CD4-positive, alpha-beta memory T cell (primary cell): ENCODE results near the gene DNAJC22. TPM values are rescaled to one million over a fixed set of nuclear protein-coding genes. Genes with fewer than 3 reads are reported as not detected.

Experiments used
- CTCF ChIA-PET: fragments of 350-600 bp; sonication (Branson Sonifier 250); formaldehyde crosslinking; loops from one replicate; lab custom pipeline; 2021; ENCODE audit warnings: inconsistent platforms; ENCODE audit not compliant: partially characterized antibody; lab: Charles Lee
- POLR2A ChIA-PET: fragments of 350-600 bp; sonication (Branson Sonifier 250); formaldehyde crosslinking; loops from one replicate; lab custom pipeline; 2021; ENCODE audit not compliant: partially characterized antibody; lab: Charles Lee
- DNase-seq, 5 donors: peaks; one replicate each; pipeline versions ENCODE4 v3.0.0 to v3.0.0-alpha.2; 2020 to 2022; ENCODE audit warnings: mixed read lengths in 1 of 5
- H3K27ac ChIP-seq: one replicate; pipeline ENCODE4 v1.7.0; 2013; ENCODE audit warnings: low read depth, low read length
- H3K27me3 ChIP-seq: 2 replicates; pipeline ENCODE4 v1.7.0; 2013; ENCODE audit warnings: mild to moderate bottlenecking, low read length, moderate library complexity; ENCODE audit not compliant: insufficient read depth
- H3K36me3 ChIP-seq: 2 replicates; pipeline ENCODE4 v1.7.0; 2013; ENCODE audit warnings: mild to moderate bottlenecking, low read length, moderate library complexity; ENCODE audit not compliant: insufficient read depth
- H3K4me1 ChIP-seq: 2 replicates; pipeline ENCODE4 v1.7.0; 2013; ENCODE audit warnings: mild to moderate bottlenecking, low read length, moderate library complexity; ENCODE audit not compliant: insufficient read depth
- H3K4me3 ChIP-seq, 2 donors: one replicate each; pipeline ENCODE4 v1.7.0; 2013; ENCODE audit warnings: low read length in 2 of 2, mild to moderate bottlenecking in 1 of 2
- H3K9me3 ChIP-seq, 2 donors: one replicate each; pipeline ENCODE4 v1.7.0; 2013; ENCODE audit warnings: low read length in 2 of 2, control low read depth in 1 of 2; ENCODE audit not compliant: control insufficient read depth in 1 of 2
- H3K27ac Mint-ChIP-seq, 7 donors: one replicate each; pipeline ENCODE4 v1.8.0; 2020 to 2021; ENCODE audit warnings: mixed read lengths in 7 of 7, mild to moderate bottlenecking in 6 of 7, inconsistent platforms in 3 of 7, moderate library complexity in 3 of 7
- H3K27me3 Mint-ChIP-seq, 2 donors: one replicate each; pipeline ENCODE4 v1.8.0; 2020 to 2021; ENCODE audit warnings: mixed read lengths in 2 of 2
- H3K36me3 Mint-ChIP-seq, 2 donors: one replicate each; pipeline ENCODE4 v1.8.0; 2020 to 2021; ENCODE audit warnings: mixed read lengths in 2 of 2, inconsistent platforms in 1 of 2, mild to moderate bottlenecking in 1 of 2
- H3K4me1 Mint-ChIP-seq, 4 donors: one replicate each; pipeline ENCODE4 v1.8.0; 2020 to 2021; ENCODE audit warnings: mixed read lengths in 4 of 4, mild to moderate bottlenecking in 1 of 4
- H3K4me3 Mint-ChIP-seq, 8 donors: one replicate each; pipeline ENCODE4 v1.8.0; 2020 to 2021; ENCODE audit warnings: mixed read lengths in 8 of 8, mild to moderate bottlenecking in 7 of 8, moderate library complexity in 6 of 8, inconsistent platforms in 3 of 8
- H3K9me3 Mint-ChIP-seq, 8 donors: one replicate each; pipeline ENCODE4 v1.8.0; 2020 to 2021; ENCODE audit warnings: mixed read lengths in 8 of 8, mild to moderate bottlenecking in 5 of 8, inconsistent platforms in 3 of 8, moderate library complexity in 1 of 8
- intact Hi-C: fragments of 100-400 bp; cut with micrococcal nuclease; formaldehyde crosslinking; loops from one replicate; pipeline ENCODE4 v1.15.1; 2023
- polyA plus RNA-seq, 2 donors: library from polyadenylated mRNA; unstranded; fragments of 300-500 nt; fragmentation: Illumina TruSeq; gene quantifications; one replicate each; pipeline ENCODE4 v1.2.3, GENCODE V29; 2021
- total RNA-seq, 2 experiments: library from RNA; stranded (reverse); gene quantifications; one replicate each; pipeline ENCODE4 v1.2.3, GENCODE V29; 2021

Gene DNAJC22
- total and polyA plus RNA-seq, 4 experiments from 2014 or later, result not detected

- CTCF ChIA-PET, result interaction anchor here (0.8 to 2.9 kb wide), 19 partner anchors 9 to 234 kb away, joined by 3 to 24 read pairs (median 4); partner anchors contain the start of genes C1QL4, DNAJC22, PRPH and TUBA1B
- peak within 1 kb of the TSS; percentile 51 for H3K27ac ChIP-seq
- H3K9me3 ChIP-seq, result no peaks in the 10 kb centered on the region
- POLR2A ChIA-PET, result interaction anchor here (0.7 to 2.0 kb wide), 16 partner anchors 9 to 457 kb away, joined by 3 to 20 read pairs (median 5); partner anchors contain the start of genes PRPF40B, RND1, SPATS2 and TUBA1A
- no peaks in the 10 kb centered on the region for H3K36me3 ChIP-seq
- no peaks in the 10 kb centered on the region for H3K27me3 ChIP-seq
- H3K9me3 Mint-ChIP-seq, result no peaks in the 10 kb centered on the region
- intact Hi-C loops, result loop anchor here (1.0 kb wide), 3 partner anchors 14 to 134 kb away; partner anchors contain the start of genes C1QL4, SPATS2 and TUBA1A
- no peaks in the 10 kb centered on the region for H3K27me3 Mint-ChIP-seq
- peaks cover 14% of the 10 kb centered on the region for H3K4me1 ChIP-seq
- no peaks in the 10 kb centered on the region for H3K36me3 Mint-ChIP-seq
- peak within 1 kb of the TSS; percentile 54 to 77 for H3K4me3 ChIP-seq
- peaks cover 14 to 24% (median 15%) of the 10 kb centered on the region in 4 donors for H3K4me1 Mint-ChIP-seq
- peak within 1 kb of the TSS; percentile 75 to 96 (median 91) for H3K27ac Mint-ChIP-seq
- peak within 1 kb of the TSS; percentile 92 to 99 (median 96) for H3K4me3 Mint-ChIP-seq
- peak; percentile 97 to 99 (median 97) for DNase-seq
Measured at GRCh38 chr12:49322708-49323523, 23.8 kb upstream of the DNAJC22 start, which contains the start of gene TROAP. TSS of gene TROAP (plus strand) at chr12:49323255. CDS start at chr12:49323609, 354 bp downstream.

- peak overlapping the region; percentile 92 to 99 (median 96) for H3K4me3 Mint-ChIP-seq
- DNase-seq, result peak in 1 of 5 donors; percentile 35
- intact Hi-C loops, result loop anchor here (1.0 kb wide), 2 partner anchors 14 to 44 kb away; partner anchors contain the start of genes C1QL4 and SPATS2
- Histone ChIP-seq H3K36me3 (no peaks in the 10 kb centered on the region), H3K9me3 (no peaks in the 10 kb centered on the region), H3K27me3 (no peaks in the 10 kb centered on the region), H3K4me3 (peak overlapping the region; percentile 54 to 77), H3K4me1 (peaks cover 14% of the 10 kb centered on the region), H3K27ac (peak overlapping the region; percentile 51)
- H3K4me1 Mint-ChIP-seq, result peaks cover 14 to 24% (median 15%) of the 10 kb centered on the region in 4 donors
- H3K9me3 Mint-ChIP-seq, result no peaks in the 10 kb centered on the region
- ChIA-PET CTCF (interaction anchor here (0.8 to 2.9 kb wide), 9 partner anchors 8 to 235 kb away, joined by 3 to 24 read pairs (median 4); partner anchors contain the start of genes C1QL4 and PRPH), POLR2A (interaction anchor here (0.7 to 2.0 kb wide), 12 partner anchors 8 to 458 kb away, joined by 3 to 20 read pairs (median 6); partner anchors contain the start of genes PRPF40B, RND1, SPATS2 and TUBA1A)
- H3K27ac Mint-ChIP-seq, result peak overlapping the region in 6 of 7 donors; percentile 59 to 96 (median 92)
- H3K27me3 Mint-ChIP-seq, result no peaks in the 10 kb centered on the region
- H3K36me3 Mint-ChIP-seq, result no peaks in the 10 kb centered on the region
Measured at GRCh38 chr12:49323524-49324097, 23.1 kb upstream of the DNAJC22 start.

- no peaks in the 10 kb centered on the region for H3K36me3 Mint-ChIP-seq
- H3K27ac Mint-ChIP-seq, result peak overlapping the region in 1 of 7 donors; percentile 65
- intact Hi-C loops, result no loop called here
- no peak overlapping the region for H3K4me3 Mint-ChIP-seq
- Histone ChIP-seq H3K27me3 (no peaks in the 10 kb centered on the region), H3K4me3 (no peak overlapping the region), H3K27ac (no peak overlapping the region), H3K9me3 (no peaks in the 10 kb centered on the region), H3K4me1 (peaks cover 14% of the 10 kb centered on the region), H3K36me3 (no peaks in the 10 kb centered on the region)
- H3K4me1 Mint-ChIP-seq, result peaks cover 13 to 24% (median 15%) of the 10 kb centered on the region in 4 donors
- H3K27me3 Mint-ChIP-seq, result no peaks in the 10 kb centered on the region
- DNase-seq, result peak in 1 of 5 donors; percentile 9
- H3K9me3 Mint-ChIP-seq, result no peaks in the 10 kb centered on the region
- ChIA-PET POLR2A (no interaction called here), CTCF (interaction anchor here (0.5 to 2.8 kb wide), 3 partner anchors 12 to 776 kb away, joined by 3 to 10 read pairs (median 7); partner anchors contain the start of gene C1QL4)
Measured at GRCh38 chr12:49325606-49326005, 21.1 kb upstream of the DNAJC22 start.

- DNase-seq, result no peak
- ChIA-PET POLR2A (no interaction called here), CTCF (no interaction called here)
- no peaks in the 10 kb centered on the region for H3K9me3 Mint-ChIP-seq
- peaks cover 7 to 16% (median 12%) of the 10 kb centered on the region in 4 donors for H3K4me1 Mint-ChIP-seq
- Histone ChIP-seq H3K36me3 (no peaks in the 10 kb centered on the region), H3K4me3 (no peak overlapping the region), H3K4me1 (peaks cover 7% of the 10 kb centered on the region), H3K27ac (no peak overlapping the region), H3K9me3 (no peaks in the 10 kb centered on the region), H3K27me3 (no peaks in the 10 kb centered on the region)
- intact Hi-C loops, result no loop called here
- no peaks in the 10 kb centered on the region for H3K36me3 Mint-ChIP-seq
- peaks cover 5 to 9% of the 10 kb centered on the region in 2 donors for H3K27me3 Mint-ChIP-seq
- H3K27ac Mint-ChIP-seq, result peak overlapping the region in 1 of 7 donors; percentile 9
- no peak overlapping the region for H3K4me3 Mint-ChIP-seq
Measured at GRCh38 chr12:49327368-49327767, 19.3 kb upstream of the DNAJC22 start.

GRCh38 chr12:49327887-49328286, 18.8 kb upstream of the DNAJC22 start:
- H3K36me3 ChIP-seq, result no peaks in the 10 kb centered on the region
- POLR2A ChIA-PET, result no interaction called here

GRCh38 chr12:49328816-49329215, 17.9 kb upstream of the DNAJC22 start:
- ChIA-PET CTCF (interaction anchor here (1.7 kb wide), 1 partner anchor 30 kb away, joined by 4 read pairs; no protein-coding TSS in a partner anchor), POLR2A (no interaction called here)
- H3K36me3 ChIP-seq, result no peaks in the 10 kb centered on the region
- Mint-ChIP-seq H3K36me3 (no peaks in the 10 kb centered on the region), H3K4me3 (peak overlapping the region in 1 of 8 donors; percentile 47), H3K27me3 (peaks cover 13 to 19% of the 10 kb centered on the region in 2 donors), H3K4me1 (peaks cover 4 to 6% (median 6%) of the 10 kb centered on the region in 4 donors), H3K9me3 (peaks cover 0 to 1% (median 0%) of the 10 kb centered on the region in 8 donors), H3K27ac (no peak overlapping the region)
- peaks cover 3% of the 10 kb centered on the region for H3K4me1 ChIP-seq
- H3K9me3 ChIP-seq, result no peaks in the 10 kb centered on the region
- intact Hi-C loops, result no loop called here
- no peak for DNase-seq
- no peak overlapping the region for H3K27ac ChIP-seq
- no peaks in the 10 kb centered on the region for H3K27me3 ChIP-seq
- H3K4me3 ChIP-seq, result no peak overlapping the region

More at GRCh38 chr12:49327887-49328286, 18.8 kb upstream of the DNAJC22 start:
- Histone ChIP-seq H3K27me3 (no peaks in the 10 kb centered on the region), H3K9me3 (no peaks in the 10 kb centered on the region), H3K27ac (no peak overlapping the region), H3K4me3 (no peak overlapping the region), H3K4me1 (peaks cover 6% of the 10 kb centered on the region)
- Mint-ChIP-seq H3K27ac (no peak overlapping the region), H3K4me3 (no peak overlapping the region), H3K9me3 (no peaks in the 10 kb centered on the region), H3K36me3 (no peaks in the 10 kb centered on the region), H3K27me3 (peaks cover 9 to 15% of the 10 kb centered on the region in 2 donors), H3K4me1 (peaks cover 6 to 11% (median 10%) of the 10 kb centered on the region in 4 donors)
- no peak for DNase-seq
- intact Hi-C loops, result no loop called here
- CTCF ChIA-PET, result interaction anchor here (0.7 kb wide), 1 partner anchor 38 kb away, joined by 3 read pairs; no protein-coding TSS in a partner anchor
